Loucy (cell line): ENCODE measurements around the gene CACNB2.

Source experiments
- H2AFZ ChIP-seq: fragments of 200-600 bp; sonication (generic); 2 replicates; pipeline ENCODE4 v1.6.0; 2016; ENCODE audit warnings: antibody characterized with exemption, mild to moderate bottlenecking, low read length, moderate library complexity
- H3F3A ChIP-seq: fragments of 200-600 bp; 2 replicates; pipeline ENCODE4 v1.6.0; 2016; ENCODE audit warnings: antibody characterized with exemption, low read depth, mild to moderate bottlenecking
- H3K27me3 ChIP-seq: fragments of 200-600 bp; sonication (generic); 2 replicates; pipeline ENCODE4 v1.6.1; 2014; ENCODE audit warnings: low read length, mild to moderate bottlenecking; ENCODE audit not compliant: insufficient read depth, poor library complexity, severe bottlenecking
- H3K36me3 ChIP-seq: fragments of 200-600 bp; sonication (generic); 2 replicates; pipeline ENCODE4 v1.6.1; 2016; ENCODE audit warnings: low read length; ENCODE audit not compliant: insufficient read depth
- H3K4me1 ChIP-seq: fragments of 200-600 bp; sonication (generic); 2 replicates; pipeline ENCODE4 v1.5.1; 2014; ENCODE audit warnings: low read length, mild to moderate bottlenecking; ENCODE audit not compliant: insufficient read depth, poor library complexity, severe bottlenecking
- H3K4me2 ChIP-seq: fragments of 200-600 bp; sonication (generic); 2 replicates; pipeline ENCODE4 v1.6.0; 2014; ENCODE audit warnings: antibody characterized with exemption, low read length, low read depth, mild to moderate bottlenecking; ENCODE audit not compliant: poor library complexity, severe bottlenecking
- H3K4me3 ChIP-seq: fragments of 200-600 bp; sonication (generic); 2 replicates; pipeline ENCODE4 v1.5.1; 2014; ENCODE audit warnings: low read length, mild to moderate bottlenecking, mixed read lengths; ENCODE audit not compliant: poor library complexity, severe bottlenecking
- H3K79me2 ChIP-seq: fragments of 200-600 bp; sonication (generic); 2 replicates; pipeline ENCODE4 v1.6.1; 2014; ENCODE audit warnings: low read length; ENCODE audit not compliant: insufficient read depth
- H3K9ac ChIP-seq: fragments of 200-600 bp; sonication (generic); 2 replicates; pipeline ENCODE4 v1.6.0; 2014; ENCODE audit warnings: mild to moderate bottlenecking, low read depth, low read length, moderate library complexity; ENCODE audit not compliant: poor library complexity, severe bottlenecking
- H3K9me2 ChIP-seq: fragments of 200-600 bp; sonication (generic); replicated peaks from 2 replicates; pipeline ENCODE4 v1.6.1; 2016; ENCODE audit warnings: low read depth, low read length, mixed read lengths
- H3K9me3 ChIP-seq: fragments of 200-600 bp; sonication (generic); 2 replicates; pipeline ENCODE4 v1.6.1; 2014; ENCODE audit warnings: mild to moderate bottlenecking, antibody characterized with exemption, low read length, low read depth; ENCODE audit not compliant: insufficient read depth
- H4K20me1 ChIP-seq: fragments of 200-600 bp; sonication (generic); 2 replicates; pipeline ENCODE4 v1.6.0; 2014; ENCODE audit warnings: antibody characterized with exemption, low read length, mild to moderate bottlenecking; ENCODE audit not compliant: insufficient read depth, poor library complexity, severe bottlenecking
- CTCF ChIP-seq: fragments of 200-600 bp; sonication (generic); conservative IDR thresholded peaks from 2 replicates; pipeline ENCODE4 v1.5.1; 2014; ENCODE audit warnings: mild to moderate bottlenecking, antibody characterized with exemption, low read length
- EZH2phosphoT487 ChIP-seq: fragments of 200-600 bp; IDR thresholded peaks from 2 replicates; pipeline ENCODE4 v1.6.1; 2018; ENCODE audit warnings: antibody characterized with exemption, mild to moderate bottlenecking, moderate library complexity, borderline replicate concordance

CACNB2 gene

GRCh38 chr10:18545621-18546305 lies 405.5 kb downstream of the CACNB2 start:
- no peaks in the 10 kb centered on the region for H3K9me2 ChIP-seq
- H3K4me1 ChIP-seq, result no peaks in the 10 kb centered on the region
- no peaks in the 10 kb centered on the region for H3K79me2 ChIP-seq
- H3K27me3 ChIP-seq, result no peaks in the 10 kb centered on the region
- no peaks in the 10 kb centered on the region for H3F3A ChIP-seq
- H3K9me3 ChIP-seq, result no peaks in the 10 kb centered on the region
- TF ChIP-seq EZH2phosphoT487 (no peak), CTCF (no peak)
- no peak overlapping the region for H3K4me3 ChIP-seq
- no peak overlapping the region for H3K4me2 ChIP-seq
- H3K36me3 ChIP-seq, result peaks cover 43% of the 10 kb centered on the region; the same call in 1 of the 2 replicates
- H3K9ac ChIP-seq, result no peak overlapping the region
- no peaks in the 10 kb centered on the region for H4K20me1 ChIP-seq
- no peak overlapping the region for H2AFZ ChIP-seq

GRCh38 chr10:18549105-18549504 lies 408.9 kb downstream of the CACNB2 start:
- H3K9me3 ChIP-seq, result no peaks in the 10 kb centered on the region
- H2AFZ ChIP-seq, result no peak overlapping the region
- no peak for TF ChIP-seq EZH2phosphoT487
- TF ChIP-seq CTCF, result no peak
- no peaks in the 10 kb centered on the region for H3F3A ChIP-seq
- H3K27me3 ChIP-seq, result no peaks in the 10 kb centered on the region
- H3K9me2 ChIP-seq, result no peaks in the 10 kb centered on the region
- no peaks in the 10 kb centered on the region for H4K20me1 ChIP-seq
- H3K4me3 ChIP-seq, result no peak overlapping the region
- no peak overlapping the region for H3K4me2 ChIP-seq
- no peaks in the 10 kb centered on the region for H3K4me1 ChIP-seq
- H3K36me3 ChIP-seq, result peaks cover 52% of the 10 kb centered on the region
- no peaks in the 10 kb centered on the region for H3K79me2 ChIP-seq
- H3K9ac ChIP-seq, result no peak overlapping the region

GRCh38 chr10:18551473-18551872 lies 411.2 kb downstream of the CACNB2 start:
- Histone ChIP-seq H2AFZ (no peak overlapping the region), H3K9ac (no peak overlapping the region), H3K4me3 (no peak overlapping the region), H3K4me1 (no peaks in the 10 kb centered on the region), H3K4me2 (no peak overlapping the region), H3K9me3 (0 out of 2 replicates have a peak, but pooled peaks cover 4% of the 10 kb centered on the region), H3K36me3 (peaks cover 61% of the 10 kb centered on the region), H4K20me1 (no peaks in the 10 kb centered on the region), H3K9me2 (no peaks in the 10 kb centered on the region), H3K27me3 (no peaks in the 10 kb centered on the region), H3K79me2 (no peaks in the 10 kb centered on the region), H3F3A (no peaks in the 10 kb centered on the region)
- TF ChIP-seq EZH2phosphoT487, result no peak
- no peak for TF ChIP-seq CTCF
